WTC11 (cell line): ENCODE measurements around the gene OR2A14. TPM values are rescaled to one million over a fixed set of nuclear protein-coding genes. Genes with fewer than 3 reads are reported as not detected.

Experiments used
- ATAC-seq: fragments of 200-7000 bp; cut with Tn5 transposase; 2 replicates; pipeline ENCODE4 v1.10.0; 2021; ENCODE audit warnings: mild to moderate bottlenecking, moderate library complexity
- CTCF ChIA-PET: fragments of 300-600 bp; sonication (Branson Sonifier 250); formaldehyde crosslinking; loops from one replicate; lab custom pipeline; 2021; ENCODE audit warnings: antibody characterized with exemption; lab: Charles Lee
- POLR2A ChIA-PET: fragments of 350-600 bp; sonication (Branson Sonifier 250); formaldehyde crosslinking; loops from one replicate; lab custom pipeline; 2021; ENCODE audit warnings: antibody characterized with exemption; lab: Charles Lee
- DNase-seq: peaks from one replicate; pipeline ENCODE4 v3.0.0; 2021; ENCODE audit warnings: low spot score
- H3K27ac Mint-ChIP-seq: 2 replicates; pipeline ENCODE4 v1.8.0; 2021; ENCODE audit warnings: mixed read lengths
- H3K27me3 Mint-ChIP-seq: 2 replicates; pipeline ENCODE4 v1.8.0; 2021; ENCODE audit warnings: low read depth, mild to moderate bottlenecking, moderate library complexity, mixed read lengths
- H3K36me3 Mint-ChIP-seq: 2 replicates; pipeline ENCODE4 v1.8.0; 2021; ENCODE audit warnings: mixed read lengths
- H3K4me1 Mint-ChIP-seq: 2 replicates; pipeline ENCODE4 v1.8.0; 2022; ENCODE audit warnings: mixed read lengths
- H3K4me3 Mint-ChIP-seq: 2 replicates; pipeline ENCODE4 v1.8.0; 2021; ENCODE audit warnings: mild to moderate bottlenecking, moderate library complexity, mixed read lengths
- H3K9me3 Mint-ChIP-seq: 2 replicates; pipeline ENCODE4 v1.8.0; 2021; ENCODE audit warnings: mixed read lengths
- ATF6 ChIP-seq: sonication (generic); formaldehyde crosslinking; IDR thresholded peaks from 2 replicates; pipeline ENCODE4 v1.8.1; 2023; ENCODE audit warnings: mild to moderate bottlenecking, missing genetic modification reagents
- CTCF ChIP-seq: fragments of 200-600 bp; IDR thresholded peaks from 2 replicates; pipeline ENCODE4 v1.8.0; 2022; ENCODE audit warnings: antibody characterized with exemption
- E2F1 ChIP-seq: sonication (generic); formaldehyde crosslinking; IDR thresholded peaks from 2 replicates; pipeline ENCODE4 v1.8.0; 2022; ENCODE audit warnings: mild to moderate bottlenecking, missing genetic modification reagents
- E2F5 ChIP-seq: sonication (generic); formaldehyde crosslinking; IDR thresholded peaks from 2 replicates; pipeline ENCODE4 v1.8.1; 2022; ENCODE audit warnings: mild to moderate bottlenecking, moderate library complexity, missing genetic modification reagents
- FOXP1 ChIP-seq: sonication (generic); formaldehyde crosslinking; IDR thresholded peaks from 2 replicates; pipeline ENCODE4 v1.8.0; 2022; ENCODE audit warnings: missing genetic modification reagents, mild to moderate bottlenecking, moderate library complexity, borderline replicate concordance
- GTF2I ChIP-seq: fragments of 250-450 bp; sonication (Bioruptor Pico); conservative IDR thresholded peaks from 2 replicates; pipeline ENCODE4 v1.4.0; 2021; ENCODE audit warnings: mild to moderate bottlenecking
- JUN ChIP-seq: sonication (generic); formaldehyde crosslinking; IDR thresholded peaks from 2 replicates; pipeline ENCODE4 v1.8.0; 2023; ENCODE audit warnings: mild to moderate bottlenecking, missing genetic modification reagents
- MXD4 ChIP-seq: fragments of 250-450 bp; sonication (Bioruptor Pico); IDR thresholded peaks from 2 replicates; pipeline ENCODE4 v1.8.0; 2021; ENCODE audit warnings: mild to moderate bottlenecking, moderate library complexity, borderline replicate concordance
- NFATC4 ChIP-seq: fragments of 250-450 bp; sonication (Bioruptor Pico); IDR thresholded peaks from 2 replicates; pipeline ENCODE4 v1.9.0; 2021; ENCODE audit warnings: mild to moderate bottlenecking
- NR1H2 ChIP-seq: sonication (generic); formaldehyde crosslinking; IDR thresholded peaks from 2 replicates; pipeline ENCODE4 v1.9.0; 2021; ENCODE audit warnings: mild to moderate bottlenecking, moderate library complexity, missing genetic modification reagents
- OVOL2 ChIP-seq: fragments of 250-450 bp; sonication (Bioruptor Pico); IDR thresholded peaks from 2 replicates; pipeline ENCODE4 v1.9.0; 2021; ENCODE audit warnings: mild to moderate bottlenecking, borderline replicate concordance
- SMAD4 ChIP-seq: sonication (generic); formaldehyde crosslinking; IDR thresholded peaks from 2 replicates; pipeline ENCODE4 v1.8.0; 2022; ENCODE audit warnings: mild to moderate bottlenecking, missing genetic modification reagents
- SOX15 ChIP-seq: fragments of 250-450 bp; sonication (Bioruptor Pico); IDR thresholded peaks from 2 replicates; pipeline ENCODE4 v1.9.0; 2021; ENCODE audit warnings: mild to moderate bottlenecking
- SP1 ChIP-seq: sonication (generic); formaldehyde crosslinking; conservative IDR thresholded peaks from 2 replicates; pipeline ENCODE4 v1.8.1; 2022; ENCODE audit warnings: missing genetic modification reagents
- STAT6 ChIP-seq: sonication (generic); formaldehyde crosslinking; conservative IDR thresholded peaks from 2 replicates; pipeline ENCODE4 v1.8.1; 2023; ENCODE audit warnings: mild to moderate bottlenecking, low read depth, missing genetic modification reagents, moderate library complexity
- TEAD4 ChIP-seq: sonication (generic); formaldehyde crosslinking; IDR thresholded peaks from 2 replicates; pipeline ENCODE4 v1.8.0; 2022; ENCODE audit warnings: mild to moderate bottlenecking, missing genetic modification reagents
- TP53 ChIP-seq: sonication (generic); formaldehyde crosslinking; IDR thresholded peaks from 2 replicates; pipeline ENCODE4 v1.8.1; 2023; ENCODE audit warnings: mild to moderate bottlenecking, missing genetic modification reagents
- ZNF138 ChIP-seq: sonication (generic); formaldehyde crosslinking; conservative IDR thresholded peaks from 2 replicates; pipeline ENCODE4 v1.8.1; 2022; ENCODE audit warnings: mild to moderate bottlenecking, moderate library complexity, missing genetic modification reagents
- ZNF281 ChIP-seq: sonication (generic); formaldehyde crosslinking; IDR thresholded peaks from 2 replicates; pipeline ENCODE4 v1.8.0; 2023; ENCODE audit warnings: mild to moderate bottlenecking, missing genetic modification reagents
- ZNF425 ChIP-seq: fragments of 250-450 bp; sonication (Bioruptor Pico); conservative IDR thresholded peaks from 2 replicates; pipeline ENCODE4 v1.9.0; 2021; ENCODE audit warnings: mild to moderate bottlenecking
- ZSCAN18 ChIP-seq: fragments of 250-450 bp; sonication (Bioruptor Pico); IDR thresholded peaks from 2 replicates; pipeline ENCODE4 v2.1.2; 2022; ENCODE audit warnings: mild to moderate bottlenecking, moderate library complexity
- total RNA-seq: library from RNA; stranded (reverse); gene quantifications from 3 replicates; pipeline ENCODE4 v1.2.3, GENCODE V29; 2021

The OR2A14 gene
- total RNA-seq, 1 experiment from 2014 or later = not detected

GRCh38 chr7:144090667-144091066 is 32.3 kb upstream of the OR2A14 start:
- DNase-seq (no peak), ATAC-seq (no peak)
- Mint-ChIP-seq H3K4me3 (no peak overlapping the region), H3K4me1 (no peaks in the 10 kb centered on the region), H3K9me3 (peaks cover 6% of the 10 kb centered on the region), H3K27me3 (no peaks in the 10 kb centered on the region), H3K36me3 (no peaks in the 10 kb centered on the region), H3K27ac (no peak overlapping the region)
- POLR2A ChIA-PET = no interaction called here
- CTCF ChIA-PET = no interaction called here
- no peak for TF ChIP-seq ZNF281 (CRISPR knock-in tag)
- TF ChIP-seq MXD4 (CRISPR knock-in tag) = no peak
- no peak for TF ChIP-seq STAT6 (CRISPR knock-in tag)
- TF ChIP-seq OVOL2 (CRISPR knock-in tag) = no peak
- no peak for TF ChIP-seq ZSCAN18 (CRISPR knock-in tag)
- TF ChIP-seq GTF2I (CRISPR knock-in tag) = no peak
- no peak for TF ChIP-seq ZNF425 (CRISPR knock-in tag)
- TF ChIP-seq NR1H2 (CRISPR knock-in tag) = no peak
- no peak for TF ChIP-seq SP1
- no peak for TF ChIP-seq E2F1 (CRISPR knock-in tag)
- no peak for TF ChIP-seq ZNF138 (CRISPR knock-in tag)
- TF ChIP-seq TP53 (CRISPR knock-in tag) = no peak

- Mint-ChIP-seq H3K4me3 (no peak overlapping the region), H3K27me3 (no peaks in the 10 kb centered on the region), H3K4me1 (no peaks in the 10 kb centered on the region), H3K36me3 (no peaks in the 10 kb centered on the region), H3K9me3 (no peaks in the 10 kb centered on the region), H3K27ac (no peak overlapping the region)
- ChIA-PET CTCF (no interaction called here), POLR2A (no interaction called here)
- DNase-seq = no peak
- no peak for ATAC-seq
- TF ChIP-seq TEAD4 (CRISPR knock-in tag) (no peak), FOXP1 (CRISPR knock-in tag) (no peak), CTCF (no peak), NFATC4 (CRISPR knock-in tag) (no peak), JUN (CRISPR knock-in tag) (no peak), OVOL2 (CRISPR knock-in tag) (no peak), SOX15 (CRISPR knock-in tag) (no peak), SMAD4 (CRISPR knock-in tag) (no peak), E2F5 (no peak), ATF6 (CRISPR knock-in tag) (no peak)
These were observed 24.2 kb upstream of the OR2A14 start for GRCh38 chr7:144098776-144099175.
